ENCODE data around the gene ELF2.

Gene ELF2

DNA sequence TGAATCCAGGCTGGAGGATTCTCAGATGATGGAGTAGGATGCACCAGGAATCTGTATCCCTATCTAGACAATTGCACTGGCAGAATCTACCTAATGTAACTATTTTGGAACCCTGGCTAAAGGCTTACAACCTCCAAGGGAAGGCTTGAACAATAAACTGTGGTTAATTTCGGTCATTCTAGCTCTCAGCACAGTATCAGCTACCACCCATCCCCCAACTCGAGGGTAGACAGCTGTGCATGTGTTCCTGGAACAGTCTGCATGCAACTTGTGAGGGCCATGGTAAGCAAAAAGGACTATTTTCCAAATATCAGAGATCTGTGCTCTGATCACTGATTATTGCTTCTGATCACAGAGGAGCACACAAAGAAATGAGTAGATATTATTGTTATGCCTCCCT lies 34.0 kb downstream of the ELF2 start:
- H3K27me3 ChIP-seq (ENCODE audit: control insufficient read depth, insufficient read depth, low read length) = no peaks in the 10 kb centered on the region

DNA sequence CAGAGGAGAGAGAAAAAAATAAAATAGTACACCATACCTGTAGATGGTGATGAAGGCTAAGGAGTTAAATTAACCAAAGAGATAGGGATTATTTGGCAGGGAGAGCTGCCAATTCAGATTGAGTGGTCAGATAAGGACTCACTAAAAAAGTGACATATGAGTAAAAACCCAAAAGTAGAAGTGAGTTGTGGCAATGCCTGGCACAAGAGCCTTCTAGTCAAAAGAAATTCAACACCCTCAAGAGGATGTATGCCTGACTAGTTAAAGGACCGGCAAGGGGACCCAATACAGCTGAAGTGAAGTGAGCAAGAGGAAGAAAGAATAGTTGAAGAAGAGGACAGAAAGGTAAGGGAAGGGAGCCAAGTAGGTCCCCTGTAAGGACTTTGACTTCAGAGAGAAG lies 34.9 kb downstream of the ELF2 start:
- peaks cover 24% of the 10 kb centered on the region for H3K79me2 ChIP-seq
- TF ChIP-seq CTCF (IDR thresholded peaks at IDR 0.05) = no peak
- H3K9ac ChIP-seq = no peak overlapping the region
- no peaks in the 10 kb centered on the region for H3K36me3 ChIP-seq (ENCODE audit: control insufficient read depth, insufficient read depth, low read length)
- no peaks in the 10 kb centered on the region for H3K27me3 ChIP-seq (ENCODE audit: control insufficient read depth, insufficient read depth, low read length)
- peaks cover 9% of the 10 kb centered on the region for H3K4me1 ChIP-seq
- H3K9me3 ChIP-seq (ENCODE audit: control insufficient read depth, low read length) = no peaks in the 10 kb centered on the region
- no peak overlapping the region for H2AFZ ChIP-seq
- no peak overlapping the region for H3K4me3 ChIP-seq (ENCODE audit: low read depth, low read length)
- no peak overlapping the region for H3K27ac ChIP-seq
- H3K4me2 ChIP-seq (ENCODE audit: low read length) = peak overlapping the region; percentile 46

More for the DNA sequence above, 34.0 kb downstream of the ELF2 start:
- no peak overlapping the region for H3K4me2 ChIP-seq (ENCODE audit: low read length)
- peaks cover 24% of the 10 kb centered on the region for H3K79me2 ChIP-seq
- no peaks in the 10 kb centered on the region for H3K9me3 ChIP-seq (ENCODE audit: control insufficient read depth, low read length)
- H3K4me1 ChIP-seq = peaks cover 9% of the 10 kb centered on the region
- H2AFZ ChIP-seq = no peak overlapping the region
- no peak overlapping the region for H3K4me3 ChIP-seq (ENCODE audit: low read depth, low read length)
- H3K36me3 ChIP-seq (ENCODE audit: control insufficient read depth, insufficient read depth, low read length) = no peaks in the 10 kb centered on the region
- no peak for TF ChIP-seq CTCF (IDR thresholded peaks at IDR 0.05)
- H3K9ac ChIP-seq = no peak overlapping the region
- no peak overlapping the region for H3K27ac ChIP-seq

- no peak overlapping the region for H3K9ac ChIP-seq
- TF ChIP-seq CTCF (IDR thresholded peaks at IDR 0.05) = no peak
- H3K27ac ChIP-seq = no peak overlapping the region
- H3K9me3 ChIP-seq (ENCODE audit: control insufficient read depth, low read length) = no peaks in the 10 kb centered on the region
- H3K4me1 ChIP-seq = peaks cover under 1% of the 10 kb centered on the region
- no peak overlapping the region for H3K4me3 ChIP-seq (ENCODE audit: low read depth, low read length)
- H3K79me2 ChIP-seq = peaks cover 3% of the 10 kb centered on the region
- H3K4me2 ChIP-seq (ENCODE audit: low read length) = no peak overlapping the region
- no peaks in the 10 kb centered on the region for H3K36me3 ChIP-seq (ENCODE audit: control insufficient read depth, insufficient read depth, low read length)
- H2AFZ ChIP-seq = no peak overlapping the region
- no peaks in the 10 kb centered on the region for H3K27me3 ChIP-seq (ENCODE audit: control insufficient read depth, insufficient read depth, low read length)
Observed at GRCh38 chr4:139137763-139138162, 39.3 kb downstream of the ELF2 start.

GRCh38 chr4:139134403-139134802 lies 42.6 kb downstream of the ELF2 start:
- Histone ChIP-seq H3K79me2 (no peaks in the 10 kb centered on the region), H3K27me3 (ENCODE audit: control insufficient read depth, insufficient read depth, low read length) (no peaks in the 10 kb centered on the region), H3K36me3 (ENCODE audit: control insufficient read depth, insufficient read depth, low read length) (no peaks in the 10 kb centered on the region), H2AFZ (no peak overlapping the region), H3K4me2 (ENCODE audit: low read length) (no peak overlapping the region), H3K4me3 (ENCODE audit: low read depth, low read length) (no peak overlapping the region), H3K4me1 (no peaks in the 10 kb centered on the region), H3K27ac (no peak overlapping the region), H3K9me3 (ENCODE audit: control insufficient read depth, low read length) (no peaks in the 10 kb centered on the region), H3K9ac (no peak overlapping the region)
- TF ChIP-seq CTCF (IDR thresholded peaks at IDR 0.05) = no peak

DNA sequence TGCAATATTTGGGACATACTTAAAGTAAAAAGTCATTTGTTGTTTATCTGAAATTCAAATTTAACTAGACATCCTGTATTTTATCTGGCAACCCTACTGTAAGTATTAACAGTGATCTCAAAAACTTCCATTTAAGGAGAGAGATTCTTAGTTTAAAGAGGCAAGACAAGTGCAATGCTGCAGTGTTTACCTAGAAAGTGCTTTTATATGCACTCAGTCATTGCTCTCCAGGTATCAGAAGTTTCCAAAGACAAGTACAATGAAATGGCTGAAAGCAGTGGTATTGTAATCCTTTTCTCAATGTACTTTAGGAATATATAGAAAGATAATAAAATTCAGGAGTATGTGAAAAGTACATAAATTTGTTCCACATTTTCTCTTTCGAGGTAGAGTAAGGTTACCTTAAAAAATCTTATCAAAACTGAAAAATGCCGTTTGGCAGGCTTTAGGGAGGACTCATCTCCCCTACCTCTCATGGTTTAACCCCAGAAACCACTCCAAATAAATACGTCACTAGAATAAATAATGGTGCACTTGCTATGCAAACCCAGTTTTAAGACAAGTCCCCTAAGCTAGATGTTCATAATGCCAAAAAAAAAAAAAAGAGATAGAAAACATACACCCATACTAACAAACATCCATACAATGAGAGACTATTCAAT lies 45.7 kb downstream of the ELF2 start:
- no peaks in the 10 kb centered on the region for H3K9me3 ChIP-seq (ENCODE audit: control insufficient read depth, low read length)
- H3K79me2 ChIP-seq = no peaks in the 10 kb centered on the region
- no peaks in the 10 kb centered on the region for H3K27me3 ChIP-seq (ENCODE audit: control insufficient read depth, insufficient read depth, low read length)
- H3K27ac ChIP-seq = no peak overlapping the region
- no peak for TF ChIP-seq CTCF (IDR thresholded peaks at IDR 0.05)
- H2AFZ ChIP-seq = no peak overlapping the region
- no peaks in the 10 kb centered on the region for H3K36me3 ChIP-seq (ENCODE audit: control insufficient read depth, insufficient read depth, low read length)
- H3K9ac ChIP-seq = no peak overlapping the region
- no peaks in the 10 kb centered on the region for H3K4me1 ChIP-seq
- H3K4me3 ChIP-seq (ENCODE audit: low read depth, low read length) = no peak overlapping the region
- H3K4me2 ChIP-seq (ENCODE audit: low read length) = no peak overlapping the region

All from parathyroid adenoma (tissue), 2 donors.